Smooth muscle cell (in vitro differentiated cells): ENCODE results near the gene NBEAL1. TPM values are rescaled to one million over a fixed set of nuclear protein-coding genes. Genes with fewer than 3 reads are reported as not detected.
"Not testable (repeated sequence)": the region's sequence is repeated elsewhere in the genome, so short reads cannot be mapped to it uniquely, and the experiment has no call there.

Source experiments
- DNase-seq: peaks from one replicate; lab custom pipeline; 2025; ENCODE audit not compliant: unreplicated experiment; lab: John Stamatoyannopoulos, UW
- H2AFZ ChIP-seq: fragments of 200-600 bp; sonication (generic); 2 replicates; pipeline ENCODE4 v1.6.0; 2016; ENCODE audit warnings: antibody characterized with exemption, low read depth, mild to moderate bottlenecking
- H3F3A ChIP-seq: fragments of 200-600 bp; sonication (generic); 2 replicates; pipeline ENCODE4 v1.6.0; 2017; ENCODE audit warnings: antibody characterized with exemption, low read depth
- H3K27ac ChIP-seq: fragments of 200-600 bp; sonication (generic); 2 replicates; pipeline ENCODE4 v1.5.1; 2016; ENCODE audit warnings: low read depth, mild to moderate bottlenecking
- H3K27me3 ChIP-seq: fragments of 200-600 bp; sonication (generic); 2 replicates; pipeline ENCODE4 v1.6.1; 2016; ENCODE audit warnings: low read depth, mild to moderate bottlenecking
- H3K36me3 ChIP-seq: fragments of 200-600 bp; sonication (generic); 2 replicates; pipeline ENCODE4 v1.5.1; 2016; ENCODE audit warnings: low read depth
- H3K4me1 ChIP-seq: fragments of 200-600 bp; sonication (generic); 2 replicates; pipeline ENCODE4 v1.5.1; 2016; ENCODE audit warnings: low read depth
- H3K4me2 ChIP-seq: fragments of 200-600 bp; sonication (generic); 2 replicates; pipeline ENCODE4 v1.6.0; 2016; ENCODE audit warnings: mild to moderate bottlenecking
- H3K4me3 ChIP-seq: fragments of 200-600 bp; sonication (generic); 2 replicates; pipeline ENCODE4 v1.5.1; 2016; ENCODE audit warnings: mild to moderate bottlenecking
- H3K79me2 ChIP-seq: fragments of 200-600 bp; sonication (generic); 2 replicates; pipeline ENCODE4 v1.6.0; 2016; ENCODE audit warnings: low read depth, mild to moderate bottlenecking
- H3K9ac ChIP-seq: fragments of 200-600 bp; sonication (generic); 2 replicates; pipeline ENCODE4 v1.6.0; 2016; ENCODE audit warnings: low read depth
- H3K9me3 ChIP-seq: fragments of 200-600 bp; sonication (generic); replicated peaks from 2 replicates; pipeline ENCODE4 v1.5.1; 2016; ENCODE audit warnings: low read depth
- H4K20me1 ChIP-seq: fragments of 200-600 bp; sonication (generic); 2 replicates; pipeline ENCODE4 v1.6.0; 2016; ENCODE audit warnings: low read depth
- CTCF ChIP-seq: fragments of 200-600 bp; sonication (generic); IDR thresholded peaks from 2 replicates; pipeline ENCODE4 v1.5.1; 2017; ENCODE audit warnings: borderline replicate concordance, mild to moderate bottlenecking, antibody characterized with exemption; ENCODE audit not compliant: insufficient read depth, poor library complexity, severe bottlenecking
- WGBS: methylation state at CpG from one replicate; pipeline ENCODE4 v1.1.7; 2016; ENCODE audit warnings: low lambda C conversion rate; 5-methylcytosine and 5-hydroxymethylcytosine counted together
- polyA plus RNA-seq: library from polyadenylated mRNA; unstranded; fragments of >200 nt; fragmentation: Nextera tagmentation; extraction: Ambion mirVana; gene quantifications from 2 replicates; pipeline ENCODE4 v1.2.1, GENCODE V29; 2016
- total RNA-seq: library from RNA; depleted of rRNA; stranded (reverse); fragments of >200 nt; gene quantifications from 2 replicates; pipeline ENCODE4 v1.2.3, GENCODE V29; 2014

NBEAL1 gene
- total and polyA plus RNA-seq, 2 experiments from 2014 or later = 12.1 to 32.4 TPM

DNA sequence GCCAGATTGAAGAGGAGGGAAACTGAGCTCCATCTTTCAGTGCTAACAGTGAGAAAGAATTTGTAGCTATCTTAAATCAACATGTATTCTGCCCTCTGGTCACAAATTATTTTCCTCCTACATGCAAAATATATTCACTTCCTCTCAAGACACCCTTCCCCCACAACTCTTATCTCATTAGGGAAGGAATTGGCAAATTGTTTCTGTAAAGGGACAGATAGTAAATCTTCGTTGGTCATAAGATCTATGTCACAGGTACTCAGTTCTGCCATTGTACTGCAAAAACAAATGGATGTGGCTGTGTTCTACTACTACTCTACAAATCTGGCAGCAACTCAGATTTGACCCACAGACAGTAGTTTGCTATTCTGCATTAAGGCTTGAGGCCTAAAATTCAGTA is 171.2 kb downstream of the NBEAL1 start:
- Histone ChIP-seq H3K4me3 (no peak overlapping the region), H3K9me3 (no peaks in the 10 kb centered on the region), H3K4me2 (no peak overlapping the region), H3K36me3 (peaks cover 21% of the 10 kb centered on the region), H3K79me2 (no peaks in the 10 kb centered on the region), H3K27ac (no peak overlapping the region), H3F3A (no peaks in the 10 kb centered on the region), H3K4me1 (no peaks in the 10 kb centered on the region), H3K9ac (no peak overlapping the region), H2AFZ (no peak overlapping the region), H4K20me1 (no peaks in the 10 kb centered on the region), H3K27me3 (no peaks in the 10 kb centered on the region)
- 83% methylated on average over 1 of the region's 1 CpG for WGBS
- TF ChIP-seq CTCF = no peak
- no peak for DNase-seq

GRCh38 chr2:203190547-203190946 is 175.9 kb downstream of the NBEAL1 start:
- H3F3A ChIP-seq, H3K79me2 ChIP-seq, H3K27ac ChIP-seq, H3K27me3 ChIP-seq, H3K4me2 ChIP-seq, H4K20me1 ChIP-seq, H2AFZ ChIP-seq, DNase-seq, H3K9me3 ChIP-seq, H3K4me3 ChIP-seq, H3K9ac ChIP-seq, H3K4me1 ChIP-seq: not testable (repeated sequence)
- H3K36me3 ChIP-seq = peaks cover 15% of the 10 kb centered on the region
- 97% methylated on average over 17 of the region's 17 CpGs for WGBS

- peaks cover 15% of the 10 kb centered on the region for H3K36me3 ChIP-seq
- H3K4me1 ChIP-seq, H3K4me2 ChIP-seq, H4K20me1 ChIP-seq, H3K27me3 ChIP-seq, H2AFZ ChIP-seq, H3K27ac ChIP-seq, H3K79me2 ChIP-seq, H3K9ac ChIP-seq, H3K9me3 ChIP-seq, DNase-seq, H3K4me3 ChIP-seq, H3F3A ChIP-seq: not testable (repeated sequence)
- 90% methylated on average over 6 of the region's 6 CpGs for WGBS
These were observed 176.4 kb downstream of the NBEAL1 start for GRCh38 chr2:203191026-203191425.

DNA sequence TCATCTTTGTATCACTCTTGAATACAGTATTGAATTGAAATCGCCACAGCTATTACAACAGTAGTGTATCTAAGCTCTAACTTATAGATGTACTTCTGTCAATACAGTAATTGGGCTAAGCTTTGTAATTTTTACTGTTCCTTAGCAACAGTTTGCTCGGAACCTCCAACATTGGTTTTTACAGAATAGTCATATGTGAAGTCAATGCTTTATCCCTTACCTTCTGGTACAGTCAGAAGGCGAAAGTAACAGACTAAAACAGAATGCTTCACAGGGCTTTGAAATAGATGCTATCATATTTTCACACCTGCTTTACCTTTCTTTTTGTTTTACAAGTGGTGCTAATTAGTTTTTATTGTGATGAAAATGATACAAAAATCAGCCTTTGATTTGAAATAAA is 177.3 kb downstream of the NBEAL1 start:
- Histone ChIP-seq H3K4me1 (no peaks in the 10 kb centered on the region), H2AFZ (no peak overlapping the region), H3F3A (no peaks in the 10 kb centered on the region), H3K4me3 (no peak overlapping the region), H4K20me1 (no peaks in the 10 kb centered on the region), H3K36me3 (peaks cover 15% of the 10 kb centered on the region), H3K79me2 (no peaks in the 10 kb centered on the region), H3K4me2 (no peak overlapping the region), H3K27me3 (no peaks in the 10 kb centered on the region), H3K27ac (no peak overlapping the region), H3K9me3 (no peaks in the 10 kb centered on the region), H3K9ac (no peak overlapping the region)
- no peak for TF ChIP-seq CTCF
- DNase-seq = no peak
- WGBS = 97% methylated on average over 3 of the region's 3 CpGs

DNA sequence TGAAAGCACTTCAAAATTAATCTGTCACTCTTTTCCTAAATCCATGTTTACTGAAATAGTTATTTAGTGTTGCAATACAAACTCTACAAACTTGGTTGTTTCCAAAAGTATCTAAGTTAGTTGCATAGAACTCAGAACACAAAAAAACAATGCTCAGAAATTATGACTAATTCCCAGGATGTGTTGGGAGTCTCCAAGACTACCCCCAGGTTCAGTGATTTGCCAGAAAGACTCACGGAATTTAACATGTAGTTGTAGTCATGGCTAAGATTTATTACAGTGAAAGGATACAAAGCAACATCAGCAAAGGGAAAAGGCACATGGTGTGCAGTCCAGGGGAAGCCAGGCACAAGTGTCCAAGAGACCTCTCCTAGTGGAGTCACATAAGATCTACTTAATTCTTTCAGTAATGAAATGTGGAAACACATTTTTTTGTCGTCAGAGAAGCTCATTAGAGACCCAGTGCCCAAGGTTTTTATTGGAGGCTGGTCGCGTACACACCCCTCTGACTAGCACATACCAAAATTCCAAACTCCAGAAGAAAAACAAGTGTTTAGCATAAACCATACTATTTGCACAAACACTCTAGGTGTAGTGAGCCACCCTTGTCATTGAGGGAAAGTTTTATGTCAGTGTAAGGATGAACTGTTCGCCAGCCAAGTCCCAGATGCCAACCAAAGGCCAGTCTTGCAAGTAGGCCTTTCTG is 180.8 kb downstream of the NBEAL1 start:
- Histone ChIP-seq H2AFZ (no peak overlapping the region), H3K27ac (no peak overlapping the region), H4K20me1 (no peaks in the 10 kb centered on the region), H3K27me3 (no peaks in the 10 kb centered on the region), H3K79me2 (no peaks in the 10 kb centered on the region), H3K9me3 (no peaks in the 10 kb centered on the region), H3K36me3 (peaks cover 5% of the 10 kb centered on the region), H3K4me3 (no peak overlapping the region), H3F3A (no peaks in the 10 kb centered on the region), H3K9ac (no peak overlapping the region), H3K4me2 (no peak overlapping the region), H3K4me1 (no peaks in the 10 kb centered on the region)
- TF ChIP-seq CTCF = no peak
- DNase-seq = no peak
- WGBS = 93% methylated on average over 5 of the region's 5 CpGs
